DOHH2 (cell line): ENCODE results near the gene NKX2-3.

Source experiments
- CTCF ChIP-seq: fragments of 200-600 bp; sonication (generic); IDR thresholded peaks from one replicate; pipeline ENCODE4 v1.5.1; 2014; ENCODE audit warnings: antibody characterized with exemption, mild to moderate bottlenecking, low read depth, low read length; ENCODE audit not compliant: poor library complexity, severe bottlenecking
- EZH2phosphoT487 ChIP-seq: fragments of 200-600 bp; sonication (generic); IDR thresholded peaks from 2 replicates; pipeline ENCODE4 v1.6.1; 2017; ENCODE audit warnings: borderline replicate concordance, mild to moderate bottlenecking, antibody characterized with exemption, low read length, moderate library complexity, mixed read lengths

- TF ChIP-seq CTCF, result no peak
- TF ChIP-seq EZH2phosphoT487, result no peak
Measured at GRCh38 chr10:99573790-99574189, 41.0 kb downstream of the NKX2-3 start.
